ENCODE results near the gene IL9.

Gene IL9

GRCh38 chr5:135851186-135851914 lies 44.3 kb downstream of the IL9 start:
- in situ Hi-C loops (cut with MboI; ENCODE audit: low pct_unique_long_range_greater_than_20kb, low sequenced_read_pairs, unreplicated experiment): no loop called here
- DNase-seq (ENCODE audit: low spot score): no peak
- no peak for TF ChIP-seq CTCF (IDR thresholded peaks at IDR 0.05; ENCODE audit: extremely low read depth, insufficient read depth, missing control alignments)

DNA sequence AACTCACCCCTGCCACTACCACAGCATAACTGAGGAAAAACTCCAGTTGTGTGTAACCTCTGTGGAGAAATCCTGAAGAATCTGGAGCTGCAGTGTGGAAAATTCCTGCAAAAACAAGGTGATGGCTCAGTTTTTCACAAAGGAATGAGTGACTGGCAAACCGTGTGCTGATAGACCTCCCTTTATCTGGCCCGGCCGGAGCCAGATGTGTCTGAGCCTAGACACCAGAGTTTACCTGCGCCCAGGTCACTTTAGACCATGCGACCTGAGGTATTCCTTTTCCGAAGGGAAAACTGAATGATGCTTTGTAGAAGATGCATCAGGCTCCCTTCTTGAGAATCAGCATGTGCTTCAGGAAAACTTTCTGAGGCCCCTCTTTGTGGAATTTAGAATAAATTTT lies 45.0 kb downstream of the IL9 start:
- in situ Hi-C loops (cut with MboI; ENCODE audit: low pct_unique_long_range_greater_than_20kb, low sequenced_read_pairs, unreplicated experiment): no loop called here
- no peak for DNase-seq (ENCODE audit: low spot score)
- TF ChIP-seq CTCF (IDR thresholded peaks at IDR 0.05; ENCODE audit: extremely low read depth, insufficient read depth, missing control alignments): no peak

- no peak for DNase-seq (ENCODE audit: low spot score)
- in situ Hi-C loops (cut with MboI; ENCODE audit: low pct_unique_long_range_greater_than_20kb, low sequenced_read_pairs, unreplicated experiment): no loop called here
- TF ChIP-seq CTCF (IDR thresholded peaks at IDR 0.05; ENCODE audit: extremely low read depth, insufficient read depth, missing control alignments): no peak
Measured at GRCh38 chr5:135850231-135850630, 45.4 kb downstream of the IL9 start.

DNA sequence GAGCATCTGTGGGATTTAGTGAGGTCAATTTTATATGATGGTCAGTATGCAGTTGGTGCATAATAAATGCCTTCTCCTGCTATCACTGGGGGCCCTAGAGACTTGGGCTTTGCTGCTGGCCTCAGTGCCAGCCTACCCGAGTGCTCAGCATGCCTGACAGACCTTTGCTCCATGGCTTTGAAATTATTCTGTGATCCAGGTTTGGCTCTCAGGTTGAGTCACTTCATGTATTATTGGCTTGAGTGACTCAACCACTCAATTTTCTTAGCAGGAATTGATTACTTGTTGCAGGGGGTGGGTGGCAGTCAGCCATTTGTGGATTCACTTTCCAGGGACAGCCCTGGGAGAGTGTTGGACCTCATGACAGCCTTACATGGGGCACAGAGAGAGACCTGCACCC lies 47.7 kb downstream of the IL9 start:
- TF ChIP-seq CTCF (IDR thresholded peaks at IDR 0.05; ENCODE audit: extremely low read depth, insufficient read depth, missing control alignments): no peak
- no peak for DNase-seq (ENCODE audit: low spot score)
- in situ Hi-C loops (cut with MboI; ENCODE audit: low pct_unique_long_range_greater_than_20kb, low sequenced_read_pairs, unreplicated experiment): loop anchor here (25.0 kb wide), 1 partner anchor 286 kb away; no protein-coding TSS in a partner anchor

DNA sequence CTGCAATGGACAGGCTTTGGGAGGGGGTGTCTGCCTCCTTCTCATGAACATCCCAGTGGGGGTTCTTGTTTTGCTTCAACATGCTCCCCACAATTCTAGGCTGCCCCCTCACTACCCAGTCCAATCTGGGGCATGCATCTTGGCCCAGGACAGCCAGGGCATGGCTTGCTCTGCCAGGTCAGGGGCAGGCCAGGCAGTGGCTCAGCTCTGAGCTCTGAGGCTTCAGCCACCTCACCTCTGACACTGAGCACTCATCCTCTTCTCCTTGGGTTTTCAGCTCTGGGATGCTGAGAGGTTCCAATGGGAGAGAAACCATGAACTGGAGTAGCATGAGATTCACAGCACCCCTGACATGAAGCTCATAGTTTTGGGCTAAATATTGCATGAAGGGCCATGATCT lies 49.3 kb downstream of the IL9 start:
- no peak for DNase-seq (ENCODE audit: low spot score)
- in situ Hi-C loops (cut with MboI; ENCODE audit: low pct_unique_long_range_greater_than_20kb, low sequenced_read_pairs, unreplicated experiment): loop anchor here (25.0 kb wide), 1 partner anchor 284 kb away; no protein-coding TSS in a partner anchor
- no peak for TF ChIP-seq CTCF (IDR thresholded peaks at IDR 0.05; ENCODE audit: extremely low read depth, insufficient read depth, missing control alignments)

DNA sequence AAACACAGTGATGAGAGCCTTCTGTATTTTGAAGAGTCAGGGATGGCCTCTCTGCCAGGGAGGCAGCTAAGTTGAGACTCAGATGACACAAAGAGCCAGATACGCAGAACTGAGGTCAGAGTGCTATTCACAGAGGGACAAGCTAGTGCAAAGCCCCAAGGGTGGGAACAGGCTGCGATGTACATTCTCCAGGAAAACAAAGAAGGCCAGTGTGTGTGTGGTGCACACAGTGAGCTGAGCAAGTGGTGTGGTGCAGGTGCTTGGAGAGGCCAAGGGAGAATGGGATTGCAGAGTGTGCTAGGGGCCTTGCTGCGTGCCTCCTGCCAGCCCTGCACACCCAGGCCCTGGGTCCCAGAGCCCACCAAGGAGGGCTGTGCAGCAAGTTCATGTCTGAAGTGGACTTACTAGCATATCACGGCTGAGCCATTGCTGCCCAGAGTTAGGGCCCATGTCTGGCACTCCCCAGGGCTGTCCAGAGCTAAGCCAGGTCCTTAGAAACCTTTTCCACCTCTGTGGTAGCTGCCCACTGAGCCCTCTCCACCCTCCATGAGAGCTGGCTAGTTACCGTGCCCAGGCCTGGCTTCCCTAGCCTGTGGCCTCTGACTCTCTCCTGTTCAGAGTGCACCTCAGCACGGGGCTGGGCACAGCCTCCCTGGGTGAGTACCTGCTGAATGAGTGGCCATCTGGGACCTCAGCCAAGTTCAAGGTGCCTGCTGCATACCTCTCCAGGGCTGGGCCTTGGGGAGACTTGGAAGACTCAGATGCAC lies 51.9 kb downstream of the IL9 start:
- in situ Hi-C loops (cut with MboI; ENCODE audit: low pct_unique_long_range_greater_than_20kb, low sequenced_read_pairs, unreplicated experiment): loop anchor here (25.0 kb wide), 1 partner anchor 281 kb away; no protein-coding TSS in a partner anchor
- DNase-seq (ENCODE audit: low spot score): no peak
- TF ChIP-seq CTCF (IDR thresholded peaks at IDR 0.05; ENCODE audit: extremely low read depth, insufficient read depth, missing control alignments): no peak
